Adrenal gland (tissue), 5 donors: Measurements from ENCODE around the gene ULBP1.

Source experiments
- CTCF ChIP-seq, 6 experiments: fragments of 450-650 bp in 4 of 6; fragments of 200-600 bp in 2 of 6; sonication (generic) in 1 of 6; IDR thresholded peaks; 1 replicate in 5 of 6; 2 replicates in 1 of 6; pipeline versions ENCODE4 v1.5.1 to v1.8.0; 2016 to 2021; ENCODE audit warnings: antibody characterized with exemption in 6 of 6, mild to moderate bottlenecking in 2 of 6, moderate library complexity in 1 of 6
- POLR2A ChIP-seq, 2 donors: fragments of 450-650 bp; IDR thresholded peaks; one replicate each; pipeline ENCODE4 v1.6.1; 2017; ENCODE audit warnings: antibody characterized with exemption in 2 of 2, mild to moderate bottlenecking in 2 of 2, moderate library complexity in 1 of 2
- donor health status: DM: no; HTN: no; CAD: no.

- TF ChIP-seq CTCF (IDR thresholded peaks at IDR 0.05) (no peak), POLR2A (IDR thresholded peaks at IDR 0.05) (no peak)
These were observed 28.1 kb upstream of the ULBP1 start for GRCh38 chr6:149935668-149936067.
